ENCODE measurements around the gene FBLN1. TPM values are rescaled to one million over a fixed set of nuclear protein-coding genes. Genes with fewer than 3 reads are reported as not detected.
A peak's percentile ranks its signal among the peaks of the same experiment; 100 is the strongest.

Gene FBLN1
- polyA plus RNA-seq, 1 experiment = 241 TPM

GRCh38 chr22:45551310-45552016 lies 48.8 kb downstream of the FBLN1 start:
- TF ChIP-seq, protein P1, sequence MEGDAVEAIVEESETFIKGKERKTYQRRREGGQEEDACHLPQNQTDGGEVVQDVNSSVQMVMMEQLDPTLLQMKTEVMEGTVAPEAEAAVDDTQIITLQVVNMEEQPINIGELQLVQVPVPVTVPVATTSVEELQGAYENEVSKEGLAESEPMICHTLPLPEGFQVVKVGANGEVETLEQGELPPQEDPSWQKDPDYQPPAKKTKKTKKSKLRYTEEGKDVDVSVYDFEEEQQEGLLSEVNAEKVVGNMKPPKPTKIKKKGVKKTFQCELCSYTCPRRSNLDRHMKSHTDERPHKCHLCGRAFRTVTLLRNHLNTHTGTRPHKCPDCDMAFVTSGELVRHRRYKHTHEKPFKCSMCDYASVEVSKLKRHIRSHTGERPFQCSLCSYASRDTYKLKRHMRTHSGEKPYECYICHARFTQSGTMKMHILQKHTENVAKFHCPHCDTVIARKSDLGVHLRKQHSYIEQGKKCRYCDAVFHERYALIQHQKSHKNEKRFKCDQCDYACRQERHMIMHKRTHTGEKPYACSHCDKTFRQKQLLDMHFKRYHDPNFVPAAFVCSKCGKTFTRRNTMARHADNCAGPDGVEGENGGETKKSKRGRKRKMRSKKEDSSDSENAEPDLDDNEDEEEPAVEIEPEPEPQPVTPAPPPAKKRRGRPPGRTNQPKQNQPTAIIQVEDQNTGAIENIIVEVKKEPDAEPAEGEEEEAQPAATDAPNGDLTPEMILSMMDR (IDR thresholded peaks at IDR 0.05; ENCODE audit: low read depth, low read length) = no peak
- H3K4me3 ChIP-seq (ENCODE audit: low read depth, low read length) = no peak overlapping the region
- no peak for DNase-seq (ENCODE audit: low read depth, low spot score)
- no peaks in the 10 kb centered on the region for H3K27me3 ChIP-seq (ENCODE audit: control insufficient read depth, insufficient read depth, low read length)
- ChIA-PET CTCF (interaction anchor here (0.5 to 3.0 kb wide), 5 partner anchors 16 to 283 kb away, joined by 4 to 13 read pairs (median 6); no protein-coding TSS in a partner anchor), POLR2A (interaction anchor here (0.6 to 2.0 kb wide), 4 partner anchors 16 to 149 kb away, joined by 3 to 13 read pairs (median 6); no protein-coding TSS in a partner anchor)
- H3K27ac ChIP-seq (ENCODE audit: low read depth, low read length) = peak overlapping the region; percentile 97
- peaks cover 4% of the 10 kb centered on the region for H3K9me3 ChIP-seq (ENCODE audit: control insufficient read depth, insufficient read depth, low read length)

DNA sequence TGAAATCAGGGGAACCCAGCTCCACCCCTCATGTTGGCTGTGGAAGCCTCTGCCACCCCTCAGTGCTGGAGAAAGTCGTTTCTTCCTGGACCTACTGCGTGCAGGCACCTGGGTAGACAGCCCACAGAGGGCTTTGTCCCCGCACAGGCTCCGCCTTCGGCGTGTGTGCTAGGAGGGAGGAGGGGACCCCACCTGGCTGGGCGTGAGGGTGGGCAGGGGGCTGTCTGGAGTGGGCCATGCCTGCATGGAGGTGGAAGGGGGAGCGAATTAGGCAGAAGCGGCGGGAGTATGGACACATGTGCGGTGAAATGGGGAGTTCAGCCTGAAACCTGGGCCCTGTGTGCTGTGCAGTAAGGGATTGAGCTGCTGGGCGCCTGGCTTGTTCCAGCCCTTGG lies 49.3 kb downstream of the FBLN1 start:
- peak overlapping the region; percentile 97 for H3K27ac ChIP-seq (ENCODE audit: low read depth, low read length)
- POLR2A ChIA-PET = interaction anchor here (0.6 to 2.8 kb wide), 6 partner anchors 17 to 150 kb away, joined by 3 to 14 read pairs (median 9); partner anchors contain the start of gene FBLN1

DNA sequence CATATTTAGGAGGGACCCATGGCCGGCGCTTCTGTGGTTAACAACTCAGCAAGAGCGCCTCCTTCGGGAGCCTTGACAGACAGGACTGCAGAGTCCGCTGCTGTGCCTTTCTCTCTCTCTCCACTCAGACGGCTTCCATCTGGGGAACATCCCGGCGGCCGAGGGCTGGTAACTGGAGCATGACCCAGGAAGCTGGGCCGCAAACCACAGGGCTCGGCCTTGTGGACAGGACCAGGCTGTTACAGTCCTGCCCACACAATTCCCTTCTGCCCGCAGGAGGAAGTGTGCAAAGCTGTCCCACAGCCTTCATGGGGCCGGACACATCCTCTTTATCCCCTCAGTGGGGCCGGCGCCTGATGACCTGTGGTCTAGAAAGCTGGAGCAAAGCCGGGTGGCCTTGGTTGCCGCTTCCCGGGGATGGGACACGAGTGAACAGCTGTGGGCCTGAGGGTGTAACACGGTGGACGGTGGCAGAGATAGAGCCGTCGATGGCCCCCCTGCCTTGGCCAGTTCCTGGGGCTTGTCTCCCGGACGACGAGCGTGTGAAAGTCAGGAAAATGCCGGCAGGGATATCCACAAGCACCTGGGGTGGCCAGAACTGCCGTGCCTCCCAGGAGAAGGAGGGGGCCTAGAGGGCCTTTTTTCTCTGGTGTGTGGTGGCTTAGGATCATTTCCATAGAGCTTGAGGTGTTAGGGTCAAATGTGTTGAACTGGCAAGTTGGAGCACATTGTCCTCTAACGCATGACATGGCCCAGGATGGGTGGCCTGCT lies 50.1 kb downstream of the FBLN1 start:
- TF ChIP-seq, protein P1 (IDR thresholded peaks at IDR 0.05; ENCODE audit: low read depth, low read length) = peak; percentile 66
- Histone ChIP-seq H3K27me3 (ENCODE audit: control insufficient read depth, insufficient read depth, low read length) (no peaks in the 10 kb centered on the region), H3K4me3 (ENCODE audit: low read depth, low read length) (no peak overlapping the region), H3K9me3 (ENCODE audit: control insufficient read depth, insufficient read depth, low read length) (peaks cover 4% of the 10 kb centered on the region), H3K27ac (ENCODE audit: low read depth, low read length) (peak overlapping the region; percentile 97)
- ChIA-PET CTCF (interaction anchor here (0.7 to 3.0 kb wide), 12 partner anchors 17 to 285 kb away, joined by 3 to 20 read pairs (median 6); no protein-coding TSS in a partner anchor), POLR2A (interaction anchor here (0.6 to 2.8 kb wide), 9 partner anchors 16 to 488 kb away, joined by 3 to 14 read pairs (median 5); partner anchors contain the start of gene FBLN1)
- DNase-seq (ENCODE audit: low read depth, low spot score) = peak; percentile 90

More for the DNA sequence above, 49.3 kb downstream of the FBLN1 start:
- no peak for DNase-seq (ENCODE audit: low read depth, low spot score)
- Histone ChIP-seq H3K27me3 (ENCODE audit: control insufficient read depth, insufficient read depth, low read length) (no peaks in the 10 kb centered on the region), H3K4me3 (ENCODE audit: low read depth, low read length) (no peak overlapping the region), H3K9me3 (ENCODE audit: control insufficient read depth, insufficient read depth, low read length) (peaks cover 4% of the 10 kb centered on the region)
- CTCF ChIA-PET = interaction anchor here (0.5 to 3.0 kb wide), 8 partner anchors 16 to 284 kb away, joined by 4 to 20 read pairs (median 7); no protein-coding TSS in a partner anchor
- TF ChIP-seq, protein P1 (IDR thresholded peaks at IDR 0.05; ENCODE audit: low read depth, low read length) = no peak

DNA sequence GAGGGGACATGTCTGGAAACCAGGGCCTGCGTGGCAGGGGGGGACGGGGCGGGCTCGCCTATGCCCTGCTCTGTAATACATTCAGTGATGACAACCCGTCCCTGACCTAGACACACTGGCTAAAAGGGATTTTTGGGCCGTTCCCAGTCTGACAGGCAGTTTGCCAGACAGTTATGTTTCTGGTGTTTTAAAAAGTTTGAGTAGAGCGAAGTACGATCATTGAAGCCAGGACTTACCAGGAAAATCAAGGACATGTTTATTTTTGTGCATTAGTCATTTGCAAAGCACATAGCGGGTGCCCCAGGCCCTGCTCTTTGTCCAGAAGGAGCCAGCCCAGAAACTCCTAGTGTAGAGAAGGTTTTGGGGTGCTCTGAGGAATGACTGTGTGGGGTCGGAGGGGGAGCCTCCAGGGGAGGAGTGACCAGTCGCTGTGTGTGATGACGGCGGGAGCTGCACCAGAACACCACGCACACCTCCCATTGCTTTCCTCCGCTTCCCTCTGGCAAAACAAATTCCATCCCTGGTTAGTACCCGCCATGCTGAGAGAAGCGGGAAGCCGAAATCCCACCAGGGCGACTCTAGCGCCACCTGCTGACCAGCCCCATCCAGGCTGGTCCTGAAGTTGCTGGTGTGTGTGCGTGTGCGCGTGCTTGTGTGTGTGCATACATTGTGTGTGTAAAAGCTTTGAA lies 50.8 kb downstream of the FBLN1 start:
- CTCF ChIA-PET = interaction anchor here (0.7 to 3.0 kb wide), 24 partner anchors 12 to 452 kb away, joined by 3 to 20 read pairs (median 4); no protein-coding TSS in a partner anchor
- no peaks in the 10 kb centered on the region for H3K27me3 ChIP-seq (ENCODE audit: control insufficient read depth, insufficient read depth, low read length)
- DNase-seq (ENCODE audit: low read depth, low spot score) = peak; percentile 71
- H3K9me3 ChIP-seq (ENCODE audit: control insufficient read depth, insufficient read depth, low read length) = peaks cover 4% of the 10 kb centered on the region
- TF ChIP-seq, protein P1 (IDR thresholded peaks at IDR 0.05; ENCODE audit: low read depth, low read length) = peak; percentile 98
- POLR2A ChIA-PET = interaction anchor here (0.6 to 2.8 kb wide), 8 partner anchors 17 to 49 kb away, joined by 3 to 14 read pairs (median 7); partner anchors contain the start of gene FBLN1
- peak overlapping the region; percentile 97 for H3K27ac ChIP-seq (ENCODE audit: low read depth, low read length)
- H3K4me3 ChIP-seq (ENCODE audit: low read depth, low read length) = 0 out of 2 replicates have a peak overlapping the region, but pooled peaks have one; percentile 13

Measured in AG04450 (cell line).